GM18517 (cell line): ENCODE results near the gene BARD1.

ENCODE experiments used
- ATAC-seq: cut with Tn5 transposase; IDR thresholded peaks from one replicate; pipeline ENCODE4 v1.9.1; 2021; ENCODE audit warnings: mild to moderate bottlenecking, moderate library complexity; ENCODE audit not compliant: unreplicated experiment

BARD1 gene

DNA sequence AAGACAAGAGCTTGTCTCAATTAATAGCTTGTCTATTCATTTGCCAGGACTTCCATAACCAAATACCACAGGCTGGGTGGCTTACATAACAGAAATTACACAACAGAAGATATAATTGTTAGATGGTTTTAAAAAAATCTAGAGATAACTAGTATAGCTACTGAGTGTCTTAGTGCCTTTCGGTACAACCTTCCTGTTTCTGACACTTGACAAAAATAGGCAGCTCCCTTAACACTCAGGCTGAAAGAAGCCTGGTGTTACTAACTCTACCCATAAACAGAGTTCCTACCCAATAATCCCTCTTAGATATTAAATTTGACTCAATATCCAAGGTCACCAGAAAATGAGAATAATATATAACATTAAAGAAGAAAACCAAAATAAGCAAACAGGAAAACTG is 129.7 kb downstream of the BARD1 start:
- peak; percentile 53 for ATAC-seq

DNA sequence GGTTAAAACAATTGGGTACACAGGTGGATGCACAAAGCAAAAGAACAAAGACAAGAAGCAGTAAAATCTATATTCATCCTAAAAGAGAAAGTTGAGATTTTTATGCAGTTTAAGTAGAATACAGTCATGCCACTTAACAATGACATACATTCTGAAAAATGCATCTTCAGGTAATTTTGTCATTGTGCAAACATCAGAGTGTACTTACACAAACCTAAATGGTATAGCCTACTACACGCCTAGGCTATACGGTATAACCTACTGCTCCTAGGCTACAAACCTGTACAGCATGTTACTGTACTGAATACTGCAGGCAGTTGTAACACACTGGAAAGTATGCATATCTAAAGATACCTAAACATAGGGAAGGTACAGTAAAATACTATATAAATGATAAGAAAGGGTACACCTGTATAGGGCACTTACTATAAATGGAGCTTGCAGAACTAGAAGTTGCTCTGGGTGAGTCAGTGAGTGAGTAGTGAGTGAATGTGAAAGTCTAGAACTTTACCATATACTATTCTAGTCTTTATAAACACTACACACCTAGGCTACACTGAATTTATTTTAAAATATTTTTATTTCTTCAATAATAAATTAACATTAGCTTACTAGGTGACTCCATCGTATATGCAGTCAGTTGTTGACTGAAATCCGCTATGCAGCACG is 132.9 kb downstream of the BARD1 start:
- peak; percentile 50 for ATAC-seq
